ENCODE data around the gene PPP1CA.

Gene PPP1CA

GRCh38 chr11:67349457-67349856 is 52.2 kb downstream of the PPP1CA start:
- no peak for DNase-seq

- no peak for DNase-seq
Measured at GRCh38 chr11:67349036-67349435, 52.6 kb downstream of the PPP1CA start.
